ENCODE data around the gene ZNF804B. TPM values are rescaled to one million over a fixed set of nuclear protein-coding genes. Genes with fewer than 3 reads are reported as not detected.

Gene ZNF804B
- total RNA-seq, 1 experiment from 2014 or later, result not detected

- BruUV-seq (replicated peaks), result no TSS peak
- POLR2A ChIA-PET (ENCODE audit: low non-redundant PET), result no interaction called here
These were observed 252.5 kb downstream of the ZNF804B start for GRCh38 chr7:89012016-89012415.

DNA sequence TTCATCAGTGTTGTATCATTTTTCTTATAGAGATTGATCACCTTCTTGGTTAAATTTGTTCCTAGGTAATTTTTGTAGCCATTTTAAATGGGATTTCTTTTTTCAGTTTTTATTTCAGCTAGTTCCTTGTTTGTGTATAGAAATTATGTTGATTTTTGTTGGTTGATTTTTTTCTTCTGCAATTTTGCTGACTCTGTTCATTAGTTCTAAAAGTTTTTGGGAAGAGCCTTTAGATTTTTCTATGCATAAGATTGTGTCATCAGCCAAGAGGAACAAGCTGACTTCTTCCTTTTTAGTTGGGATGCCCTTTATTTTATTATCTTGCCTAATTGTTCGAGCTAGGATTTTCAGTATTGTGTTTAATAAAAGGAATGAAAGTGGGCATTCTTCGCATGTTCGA lies 258.2 kb downstream of the ZNF804B start:
- ChIA-PET POLR2A (ENCODE audit: low non-redundant PET) (no interaction called here), CTCF (no interaction called here)
- H3K27me3 ChIP-seq (replicated peaks; ENCODE audit: insufficient read depth, low read depth, low read length, poor library complexity), result no peaks in the 10 kb centered on the region
- no peak for DNase-seq (ENCODE audit: low spot score)
- H3K27ac ChIP-seq (ENCODE audit: low read depth, low read length, poor library complexity, severe bottlenecking), result no peak overlapping the region
- TF ChIP-seq, protein P1, sequence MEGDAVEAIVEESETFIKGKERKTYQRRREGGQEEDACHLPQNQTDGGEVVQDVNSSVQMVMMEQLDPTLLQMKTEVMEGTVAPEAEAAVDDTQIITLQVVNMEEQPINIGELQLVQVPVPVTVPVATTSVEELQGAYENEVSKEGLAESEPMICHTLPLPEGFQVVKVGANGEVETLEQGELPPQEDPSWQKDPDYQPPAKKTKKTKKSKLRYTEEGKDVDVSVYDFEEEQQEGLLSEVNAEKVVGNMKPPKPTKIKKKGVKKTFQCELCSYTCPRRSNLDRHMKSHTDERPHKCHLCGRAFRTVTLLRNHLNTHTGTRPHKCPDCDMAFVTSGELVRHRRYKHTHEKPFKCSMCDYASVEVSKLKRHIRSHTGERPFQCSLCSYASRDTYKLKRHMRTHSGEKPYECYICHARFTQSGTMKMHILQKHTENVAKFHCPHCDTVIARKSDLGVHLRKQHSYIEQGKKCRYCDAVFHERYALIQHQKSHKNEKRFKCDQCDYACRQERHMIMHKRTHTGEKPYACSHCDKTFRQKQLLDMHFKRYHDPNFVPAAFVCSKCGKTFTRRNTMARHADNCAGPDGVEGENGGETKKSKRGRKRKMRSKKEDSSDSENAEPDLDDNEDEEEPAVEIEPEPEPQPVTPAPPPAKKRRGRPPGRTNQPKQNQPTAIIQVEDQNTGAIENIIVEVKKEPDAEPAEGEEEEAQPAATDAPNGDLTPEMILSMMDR (conservative IDR thresholded peaks at IDR 0.05; ENCODE audit: low read depth, low read length), result no peak
- TF ChIP-seq EZH2 (IDR thresholded peaks at IDR 0.05; ENCODE audit: borderline replicate concordance, low read depth, low read length, poor library complexity, severe bottlenecking), result no peak
- no peaks in the 10 kb centered on the region for H3K4me1 ChIP-seq (ENCODE audit: insufficient read depth, low read length, poor library complexity, severe bottlenecking)
- H3K9me3 ChIP-seq (ENCODE audit: low read depth, low read length, poor library complexity, severe bottlenecking), result no peaks in the 10 kb centered on the region
- no peak overlapping the region for H3K4me3 ChIP-seq (ENCODE audit: low read depth, low read length, poor library complexity, severe bottlenecking)
- H3K36me3 ChIP-seq (ENCODE audit: insufficient read depth, low read length, poor library complexity, severe bottlenecking), result no peaks in the 10 kb centered on the region
- intact Hi-C loops (cut with micrococcal nuclease; ENCODE audit: unreplicated experiment), result no loop called here
- BruUV-seq (replicated peaks), result no TSS peak

More at GRCh38 chr7:89012016-89012415, 252.5 kb downstream of the ZNF804B start:
- Histone ChIP-seq H3K36me3 (ENCODE audit: insufficient read depth, low read length, poor library complexity, severe bottlenecking) (no peaks in the 10 kb centered on the region), H3K4me3 (ENCODE audit: low read depth, low read length, poor library complexity, severe bottlenecking) (no peak overlapping the region), H3K4me1 (ENCODE audit: insufficient read depth, low read length, poor library complexity, severe bottlenecking) (no peaks in the 10 kb centered on the region), H3K27me3 (replicated peaks; ENCODE audit: insufficient read depth, low read depth, low read length, poor library complexity) (no peaks in the 10 kb centered on the region), H3K27ac (ENCODE audit: low read depth, low read length, poor library complexity, severe bottlenecking) (no peak overlapping the region), H3K9me3 (ENCODE audit: low read depth, low read length, poor library complexity, severe bottlenecking) (no peaks in the 10 kb centered on the region)
- CTCF ChIA-PET, result no interaction called here
- intact Hi-C loops (cut with micrococcal nuclease; ENCODE audit: unreplicated experiment), result no loop called here
- TF ChIP-seq, protein P1 (conservative IDR thresholded peaks at IDR 0.05; ENCODE audit: low read depth, low read length), result no peak
- no peak for TF ChIP-seq EZH2 (IDR thresholded peaks at IDR 0.05; ENCODE audit: borderline replicate concordance, low read depth, low read length, poor library complexity, severe bottlenecking)
- DNase-seq (ENCODE audit: low spot score), result no peak

DNA sequence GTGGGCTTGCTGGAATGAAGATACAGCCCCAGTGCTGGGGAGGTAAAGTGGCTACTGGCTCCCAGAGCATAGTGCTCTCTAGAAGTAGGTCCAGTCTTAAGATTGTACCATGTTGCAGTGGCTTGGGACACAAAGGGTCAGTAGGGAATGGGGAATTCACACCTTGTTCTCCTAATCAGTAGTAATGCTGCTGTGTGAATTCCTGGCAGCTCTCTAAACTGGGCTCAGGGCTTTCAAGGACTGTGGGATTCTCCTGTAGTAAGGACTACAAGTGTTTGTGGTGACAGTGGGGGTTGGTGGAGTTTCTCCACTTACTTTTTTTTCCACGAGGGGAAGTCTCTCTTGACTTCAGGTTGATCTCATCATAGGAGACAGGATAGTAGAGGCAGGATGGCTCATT lies 262.2 kb downstream of the ZNF804B start:
- TF ChIP-seq, protein P1 (conservative IDR thresholded peaks at IDR 0.05; ENCODE audit: low read depth, low read length), result no peak
- TF ChIP-seq EZH2 (IDR thresholded peaks at IDR 0.05; ENCODE audit: borderline replicate concordance, low read depth, low read length, poor library complexity, severe bottlenecking), result no peak
- Histone ChIP-seq H3K27me3 (replicated peaks; ENCODE audit: insufficient read depth, low read depth, low read length, poor library complexity) (no peaks in the 10 kb centered on the region), H3K4me1 (ENCODE audit: insufficient read depth, low read length, poor library complexity, severe bottlenecking) (no peaks in the 10 kb centered on the region), H3K36me3 (ENCODE audit: insufficient read depth, low read length, poor library complexity, severe bottlenecking) (no peaks in the 10 kb centered on the region), H3K9me3 (ENCODE audit: low read depth, low read length, poor library complexity, severe bottlenecking) (no peaks in the 10 kb centered on the region), H3K4me3 (ENCODE audit: low read depth, low read length, poor library complexity, severe bottlenecking) (no peak overlapping the region), H3K27ac (ENCODE audit: low read depth, low read length, poor library complexity, severe bottlenecking) (no peak overlapping the region)
- intact Hi-C loops (cut with micrococcal nuclease; ENCODE audit: unreplicated experiment), result no loop called here
- DNase-seq (ENCODE audit: low spot score), result no peak
- ChIA-PET POLR2A (ENCODE audit: low non-redundant PET) (no interaction called here), CTCF (no interaction called here)
- BruUV-seq (replicated peaks), result no TSS peak
